IPS-18a (cell line): ENCODE measurements around the gene STPG2.
"Not testable (repeated sequence)": the region's sequence is repeated elsewhere in the genome, so short reads cannot be mapped to it uniquely, and the experiment has no call there.

Experiments used
- H3K27ac ChIP-seq: one replicate; pipeline ENCODE4 v1.5.1; 2013; ENCODE audit warnings: low read length
- H3K27me3 ChIP-seq: one replicate; pipeline ENCODE4 v1.6.1; 2013; ENCODE audit warnings: mild to moderate bottlenecking, low read length; ENCODE audit not compliant: control insufficient read depth, insufficient read depth
- H3K36me3 ChIP-seq: one replicate; pipeline ENCODE4 v1.6.1; 2013; ENCODE audit warnings: low read depth, low read length; ENCODE audit not compliant: control insufficient read depth
- H3K4me1 ChIP-seq: one replicate; pipeline ENCODE4 v1.6.1; 2013; ENCODE audit warnings: low read depth, low read length; ENCODE audit not compliant: control insufficient read depth
- H3K4me3 ChIP-seq: one replicate; pipeline ENCODE4 v1.5.1; 2013; ENCODE audit warnings: low read length
- H3K9ac ChIP-seq: one replicate; pipeline ENCODE4 v1.6.1; 2013; ENCODE audit warnings: mild to moderate bottlenecking, low read length, moderate library complexity
- H3K9me3 ChIP-seq: one replicate; pipeline ENCODE4 v1.6.1; 2013; ENCODE audit warnings: low read depth, low read length; ENCODE audit not compliant: control insufficient read depth

Gene STPG2

DNA sequence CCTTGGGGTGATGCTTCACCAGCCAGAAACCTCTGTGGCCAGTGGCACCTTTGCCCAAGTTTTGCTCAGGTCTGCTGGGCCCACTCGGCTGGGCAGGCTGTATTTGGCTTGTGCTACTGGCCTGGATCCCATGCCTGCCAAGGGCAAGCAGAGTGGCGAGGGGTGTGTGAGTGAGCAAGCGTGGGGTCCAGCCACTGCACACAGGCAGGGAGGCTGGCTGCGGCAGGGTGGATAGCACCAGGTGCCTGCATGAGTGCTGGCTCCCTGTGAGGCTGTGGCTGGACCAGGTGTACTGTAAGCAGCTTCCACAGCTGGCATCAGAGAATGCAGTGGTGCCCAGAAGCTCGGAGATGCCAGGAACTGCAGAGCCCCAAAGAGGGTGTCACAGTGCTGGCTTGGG lies 478.5 kb downstream of the STPG2 start:
- Histone ChIP-seq H3K4me3 (no peak overlapping the region), H3K9ac (no peak overlapping the region), H3K36me3 (no peaks in the 10 kb centered on the region), H3K4me1 (no peaks in the 10 kb centered on the region), H3K27ac (no peak overlapping the region), H3K27me3 (no peaks in the 10 kb centered on the region), H3K9me3 (no peaks in the 10 kb centered on the region)

DNA sequence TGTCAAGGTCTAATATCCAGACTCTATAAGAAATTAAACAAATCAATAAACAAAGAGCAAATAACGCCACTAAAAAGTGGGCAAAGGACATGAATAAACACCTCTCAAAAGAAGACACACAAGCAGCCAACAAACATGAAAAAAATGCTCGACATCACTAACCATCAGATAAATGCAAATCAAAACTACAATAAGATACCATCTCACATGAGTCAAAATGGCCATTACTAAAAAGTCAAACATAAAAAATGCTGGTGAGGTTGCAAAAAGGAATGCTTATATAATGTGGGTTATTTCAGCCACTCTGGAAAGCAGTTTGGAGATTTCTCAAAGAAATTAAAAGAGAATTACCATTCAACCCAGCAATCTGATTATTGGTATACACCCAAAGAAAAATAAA lies 481.1 kb downstream of the STPG2 start:
- Histone ChIP-seq H3K27ac (no peak overlapping the region), H3K4me1 (no peaks in the 10 kb centered on the region), H3K4me3 (no peak overlapping the region), H3K27me3 (no peaks in the 10 kb centered on the region), H3K9me3 (no peaks in the 10 kb centered on the region), H3K36me3 (no peaks in the 10 kb centered on the region), H3K9ac (no peak overlapping the region)

DNA sequence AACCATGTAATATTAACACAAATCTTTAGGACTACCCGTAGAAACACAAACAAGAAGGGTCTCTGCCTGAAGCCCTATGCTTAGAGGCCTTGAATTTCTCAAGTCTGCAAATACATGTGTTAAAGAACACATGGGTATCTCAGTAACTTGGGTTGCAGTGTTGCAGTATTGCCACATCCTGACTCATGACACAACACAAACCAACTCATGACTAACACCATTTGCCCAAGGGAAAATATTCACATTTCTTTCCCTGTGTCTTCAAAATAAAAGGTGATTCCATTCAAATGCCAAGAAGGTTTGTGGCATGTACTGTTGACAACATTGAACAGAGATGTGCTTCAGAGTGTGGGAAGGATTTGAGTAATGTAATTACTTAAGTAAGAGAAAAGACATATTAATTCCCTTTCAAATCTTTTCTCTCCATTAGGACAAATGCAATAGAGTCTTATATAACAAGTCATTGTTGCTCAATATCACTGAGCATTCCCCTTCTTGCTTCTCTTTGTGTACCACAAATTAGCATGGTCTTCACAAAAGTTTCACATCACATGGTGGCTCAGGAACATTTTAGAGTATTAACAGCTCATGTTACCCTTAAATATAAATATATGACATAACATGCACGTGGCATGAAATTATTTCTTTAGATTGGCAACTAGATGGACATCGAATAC lies 487.1 kb downstream of the STPG2 start:
- H3K4me3 ChIP-seq, result no peak overlapping the region
- H3K9me3 ChIP-seq, result no peaks in the 10 kb centered on the region
- H3K27ac ChIP-seq, result no peak overlapping the region
- H3K4me1 ChIP-seq, result no peaks in the 10 kb centered on the region
- no peak overlapping the region for H3K9ac ChIP-seq
- no peaks in the 10 kb centered on the region for H3K27me3 ChIP-seq
- no peaks in the 10 kb centered on the region for H3K36me3 ChIP-seq

DNA sequence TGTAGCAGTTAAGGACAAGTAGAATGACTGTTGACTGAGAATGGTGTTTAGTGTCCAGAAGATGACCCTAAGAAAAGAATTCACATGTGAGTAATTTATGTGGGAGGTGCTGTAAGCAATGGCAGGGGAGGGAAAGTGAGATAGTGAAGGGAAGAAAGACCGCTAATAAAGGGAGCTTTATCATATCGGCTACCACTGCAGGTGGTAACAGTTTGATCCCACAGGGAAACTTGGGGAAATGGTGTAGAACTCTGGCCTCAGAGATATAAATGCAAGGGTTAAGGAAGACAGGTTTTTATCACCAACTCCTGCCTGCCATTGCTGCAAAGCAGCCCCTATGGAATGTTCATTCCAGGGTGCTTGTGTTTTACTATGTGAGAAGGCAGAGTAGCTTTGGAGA lies 489.6 kb downstream of the STPG2 start:
- Histone ChIP-seq H3K27ac (no peak overlapping the region), H3K9ac (no peak overlapping the region), H3K4me3 (no peak overlapping the region), H3K36me3 (no peaks in the 10 kb centered on the region), H3K4me1 (no peaks in the 10 kb centered on the region), H3K9me3 (no peaks in the 10 kb centered on the region), H3K27me3 (no peaks in the 10 kb centered on the region)

DNA sequence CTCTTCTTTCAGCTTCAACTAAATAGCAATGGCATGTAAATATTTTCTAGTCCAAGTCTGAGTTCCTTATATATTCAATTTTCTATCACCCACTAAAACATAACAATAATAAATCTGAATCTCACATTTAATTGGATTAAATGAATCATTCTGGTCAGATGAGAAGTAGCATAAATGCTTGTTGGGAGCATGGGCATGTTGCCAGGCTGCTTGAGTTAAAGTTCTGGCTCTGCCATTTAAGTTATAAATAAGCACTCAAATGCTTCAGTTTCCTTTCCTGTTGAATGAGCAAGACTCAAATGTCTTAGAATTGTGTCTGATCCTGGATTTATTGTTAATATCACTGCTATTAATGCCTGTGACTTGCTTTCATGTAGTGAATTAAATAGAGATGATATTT lies 496.3 kb downstream of the STPG2 start:
- no peak overlapping the region for H3K9ac ChIP-seq
- no peaks in the 10 kb centered on the region for H3K9me3 ChIP-seq
- H3K4me3 ChIP-seq, result no peak overlapping the region
- no peak overlapping the region for H3K27ac ChIP-seq
- H3K4me1 ChIP-seq, result no peaks in the 10 kb centered on the region
- H3K36me3 ChIP-seq, result no peaks in the 10 kb centered on the region
- no peaks in the 10 kb centered on the region for H3K27me3 ChIP-seq

DNA sequence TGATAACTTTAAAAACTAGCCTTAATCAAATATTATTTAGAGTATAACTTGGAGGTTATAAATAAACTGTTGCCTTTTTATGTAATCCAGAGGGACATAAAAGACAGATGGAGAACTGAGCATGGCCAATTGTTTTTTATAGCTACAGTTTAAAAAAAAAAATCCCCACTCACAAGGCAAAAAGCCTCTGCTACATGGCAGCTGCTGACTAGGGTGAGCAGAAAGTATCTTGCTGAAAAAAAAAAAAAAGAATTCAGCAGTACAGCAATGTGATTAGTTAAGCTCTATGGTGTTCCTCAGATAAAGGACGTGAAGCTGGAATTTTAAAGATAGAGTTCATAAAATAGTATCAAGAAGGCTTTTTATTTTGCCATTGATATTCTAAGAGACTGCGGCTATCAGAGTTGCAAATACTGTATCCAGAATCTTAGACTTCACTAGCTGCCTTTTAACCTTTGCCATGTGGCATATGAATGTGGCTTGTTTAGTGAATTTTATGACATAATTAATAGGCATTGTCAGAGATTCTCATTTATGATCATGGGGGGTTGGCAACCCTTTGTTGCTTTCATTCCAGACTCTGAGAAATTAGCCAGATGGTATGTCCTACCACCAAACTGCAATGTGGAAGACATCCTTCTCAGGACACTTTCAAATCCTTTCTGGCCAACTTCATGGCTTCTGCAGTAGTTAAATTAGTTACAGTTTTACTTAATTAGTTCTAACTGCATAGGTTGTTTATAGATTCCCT lies 498.0 kb downstream of the STPG2 start:
- no peaks in the 10 kb centered on the region for H3K4me1 ChIP-seq
- no peak overlapping the region for H3K9ac ChIP-seq

DNA sequence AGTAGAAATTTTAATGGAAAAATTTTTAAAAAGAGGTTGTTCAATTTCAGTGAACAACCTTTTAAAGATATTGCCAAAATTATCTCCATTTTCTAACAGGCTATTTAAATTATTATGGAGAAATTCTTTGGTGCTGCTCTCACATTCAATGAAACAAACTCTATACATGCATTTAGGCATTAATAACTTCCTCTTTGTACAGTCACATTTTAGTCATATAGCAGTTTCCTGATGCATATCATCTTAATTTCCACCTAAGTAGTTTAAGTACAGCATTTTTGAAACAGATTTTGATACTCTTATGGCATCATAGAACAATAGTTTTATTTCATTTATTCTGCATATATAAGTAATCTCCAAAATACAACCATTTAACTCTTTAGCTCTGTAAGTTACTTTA lies 500.1 kb downstream of the STPG2 start:
- Histone ChIP-seq H3K9me3 (no peaks in the 10 kb centered on the region), H3K4me1 (no peaks in the 10 kb centered on the region), H3K27me3 (no peaks in the 10 kb centered on the region), H3K4me3 (no peak overlapping the region), H3K9ac (no peak overlapping the region), H3K27ac (no peak overlapping the region), H3K36me3 (no peaks in the 10 kb centered on the region)

More for the DNA sequence above, 498.0 kb downstream of the STPG2 start:
- no peaks in the 10 kb centered on the region for H3K27me3 ChIP-seq
- H3K36me3 ChIP-seq, result no peaks in the 10 kb centered on the region
- H3K27ac ChIP-seq, result no peak overlapping the region
- no peaks in the 10 kb centered on the region for H3K9me3 ChIP-seq
- no peak overlapping the region for H3K4me3 ChIP-seq

DNA sequence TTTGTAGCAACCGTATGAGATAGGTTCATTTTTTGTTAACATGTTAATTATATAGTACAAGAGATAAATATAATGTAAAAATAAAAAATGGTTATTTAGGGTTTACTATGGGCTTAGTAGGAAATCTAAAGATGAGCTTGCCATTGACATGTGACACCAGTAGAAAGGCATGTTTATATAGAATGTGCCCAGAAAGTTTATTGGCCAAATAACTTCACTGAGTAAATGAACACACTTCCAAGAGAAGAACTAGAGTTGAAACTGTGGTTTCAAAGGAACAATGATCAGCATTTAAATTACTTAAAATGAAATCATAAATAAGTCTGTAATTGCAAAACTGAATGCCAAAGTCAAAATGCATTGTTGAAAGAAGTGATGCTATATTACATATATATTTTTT lies 503.3 kb downstream of the STPG2 start:
- no peaks in the 10 kb centered on the region for H3K9me3 ChIP-seq
- H3K4me3 ChIP-seq, result no peak overlapping the region
- H3K27me3 ChIP-seq, result no peaks in the 10 kb centered on the region
- no peak overlapping the region for H3K9ac ChIP-seq
- H3K36me3 ChIP-seq, result no peaks in the 10 kb centered on the region
- H3K4me1 ChIP-seq, result no peaks in the 10 kb centered on the region
- no peak overlapping the region for H3K27ac ChIP-seq

DNA sequence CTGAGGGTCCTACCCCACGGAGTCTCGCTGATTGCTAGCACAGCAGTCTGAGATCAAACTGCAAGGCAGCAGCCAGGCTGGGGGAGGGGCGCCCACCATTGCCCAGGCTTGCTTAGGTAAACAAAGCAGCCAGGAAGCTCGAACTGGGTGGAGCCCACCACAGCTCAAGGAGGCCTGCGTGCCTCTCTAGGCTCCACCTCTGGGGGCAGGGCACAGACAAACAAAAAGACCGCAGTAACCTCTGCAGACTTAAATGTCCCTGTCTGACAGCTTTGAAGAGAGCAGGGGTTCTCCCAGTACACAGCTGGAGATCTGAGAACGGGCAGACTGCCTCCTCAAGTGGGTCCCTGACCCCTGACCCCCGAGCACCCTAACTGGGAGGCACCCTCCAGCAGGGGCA lies 509.4 kb downstream of the STPG2 start:
- not testable (repeated sequence) for H3K4me1 ChIP-seq, H3K27ac ChIP-seq, H3K27me3 ChIP-seq, H3K9me3 ChIP-seq, H3K4me3 ChIP-seq, H3K36me3 ChIP-seq, H3K9ac ChIP-seq

DNA sequence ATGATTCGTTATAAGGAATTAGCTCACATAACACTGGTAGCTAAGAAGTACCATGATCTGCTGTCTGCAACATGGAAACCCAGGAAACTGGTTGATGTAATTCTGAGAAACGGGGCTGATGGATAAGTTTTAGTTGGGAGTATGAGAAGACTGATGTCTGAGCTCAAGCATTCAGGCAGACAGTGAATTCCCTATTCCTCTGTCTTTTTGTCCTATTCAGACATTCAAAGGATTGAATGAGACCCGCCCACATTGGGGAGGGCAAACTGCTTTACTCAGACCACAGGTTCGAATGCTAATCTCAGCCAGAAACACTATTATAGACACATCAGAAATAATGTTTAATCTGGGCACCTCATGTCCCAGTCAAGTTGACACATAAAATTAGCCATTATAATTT lies 515.5 kb downstream of the STPG2 start:
- Histone ChIP-seq H3K9me3 (no peaks in the 10 kb centered on the region), H3K27ac (no peak overlapping the region), H3K4me3 (no peak overlapping the region), H3K9ac (no peak overlapping the region), H3K4me1 (no peaks in the 10 kb centered on the region), H3K36me3 (no peaks in the 10 kb centered on the region), H3K27me3 (no peaks in the 10 kb centered on the region)

DNA sequence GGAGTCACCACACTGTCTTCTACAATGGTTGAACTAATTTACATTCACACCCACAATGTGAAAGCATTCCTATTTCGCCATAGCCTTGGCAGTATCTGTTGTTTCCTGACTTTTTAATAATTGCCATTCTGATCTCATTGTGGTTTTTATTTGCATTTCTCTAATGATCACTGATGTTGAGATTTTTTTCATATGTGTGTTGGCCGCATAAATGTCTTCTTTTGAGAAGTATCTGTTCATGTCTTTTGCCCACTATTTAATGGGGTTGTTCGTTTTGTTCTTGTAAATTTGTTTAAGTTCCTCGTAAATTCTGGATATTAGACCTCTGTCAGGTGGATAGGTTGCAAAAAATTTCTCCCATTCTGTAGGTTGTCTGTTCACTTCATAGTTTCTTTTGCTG lies 519.1 kb downstream of the STPG2 start:
- no peak overlapping the region for H3K4me3 ChIP-seq
- no peaks in the 10 kb centered on the region for H3K4me1 ChIP-seq
- no peak overlapping the region for H3K9ac ChIP-seq
- no peaks in the 10 kb centered on the region for H3K27me3 ChIP-seq
- no peaks in the 10 kb centered on the region for H3K9me3 ChIP-seq
- H3K27ac ChIP-seq, result no peak overlapping the region
- no peaks in the 10 kb centered on the region for H3K36me3 ChIP-seq

DNA sequence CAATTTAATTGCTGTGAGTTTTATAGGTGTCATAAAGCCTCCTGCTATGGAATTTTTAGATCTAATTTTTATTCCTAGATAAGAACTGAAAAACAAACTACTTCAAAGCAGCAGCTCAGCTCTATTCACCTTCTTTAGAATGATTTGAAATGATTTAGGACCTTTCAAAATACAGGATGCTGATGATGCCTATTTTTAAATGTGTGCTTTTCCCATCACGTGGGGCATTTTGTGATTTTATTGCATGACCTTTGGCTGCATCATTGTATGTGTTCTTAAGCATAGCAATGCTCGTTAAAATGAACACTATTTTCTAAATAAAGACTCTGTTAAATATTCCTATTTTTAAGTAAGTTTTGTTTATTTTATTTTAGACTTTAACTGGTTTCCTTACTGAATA lies 537.3 kb downstream of the STPG2 start:
- no peaks in the 10 kb centered on the region for H3K9me3 ChIP-seq
- no peaks in the 10 kb centered on the region for H3K36me3 ChIP-seq
- H3K9ac ChIP-seq, result no peak overlapping the region
- no peaks in the 10 kb centered on the region for H3K27me3 ChIP-seq
- no peak overlapping the region for H3K27ac ChIP-seq
- no peaks in the 10 kb centered on the region for H3K4me1 ChIP-seq
- H3K4me3 ChIP-seq, result no peak overlapping the region
